ENCODE data around the gene SGCG.

Gene SGCG

GRCh38 chr13:23321535-23322241 is 140.9 kb downstream of the SGCG start:
- Histone ChIP-seq H3K9ac (ENCODE audit: low read length) (no peak overlapping the region), H3K4me3 (ENCODE audit: low read depth, low read length, poor library complexity, severe bottlenecking) (no peak overlapping the region), H2AFZ (ENCODE audit: low read length) (no peak overlapping the region), H3K27ac (ENCODE audit: low read depth, low read length, poor library complexity, severe bottlenecking) (no peak overlapping the region), H3K9me2 (ENCODE audit: low read depth, low read length) (no peaks in the 10 kb centered on the region), H3K36me3 (ENCODE audit: insufficient read depth, low read length) (no peaks in the 10 kb centered on the region), H3K9me3 (ENCODE audit: low read length) (no peaks in the 10 kb centered on the region), H4K20me1 (ENCODE audit: insufficient read depth, low read length) (no peaks in the 10 kb centered on the region), H3K79me2 (ENCODE audit: insufficient read depth, low read length) (no peaks in the 10 kb centered on the region), H3K27me3 (ENCODE audit: insufficient read depth, low read length) (no peaks in the 10 kb centered on the region), H3F3A (ENCODE audit: insufficient read depth, low read length) (no peaks in the 10 kb centered on the region), H3K4me1 (ENCODE audit: insufficient read depth, low read length, severe bottlenecking) (no peaks in the 10 kb centered on the region), H3K4me2 (ENCODE audit: low read length) (no peak overlapping the region)
- TF ChIP-seq EZH2 (IDR thresholded peaks at IDR 0.05; ENCODE audit: borderline replicate concordance, low read length), result no peak
- TF ChIP-seq CTCF (IDR thresholded peaks at IDR 0.05; ENCODE audit: low read length), result no peak

DNA sequence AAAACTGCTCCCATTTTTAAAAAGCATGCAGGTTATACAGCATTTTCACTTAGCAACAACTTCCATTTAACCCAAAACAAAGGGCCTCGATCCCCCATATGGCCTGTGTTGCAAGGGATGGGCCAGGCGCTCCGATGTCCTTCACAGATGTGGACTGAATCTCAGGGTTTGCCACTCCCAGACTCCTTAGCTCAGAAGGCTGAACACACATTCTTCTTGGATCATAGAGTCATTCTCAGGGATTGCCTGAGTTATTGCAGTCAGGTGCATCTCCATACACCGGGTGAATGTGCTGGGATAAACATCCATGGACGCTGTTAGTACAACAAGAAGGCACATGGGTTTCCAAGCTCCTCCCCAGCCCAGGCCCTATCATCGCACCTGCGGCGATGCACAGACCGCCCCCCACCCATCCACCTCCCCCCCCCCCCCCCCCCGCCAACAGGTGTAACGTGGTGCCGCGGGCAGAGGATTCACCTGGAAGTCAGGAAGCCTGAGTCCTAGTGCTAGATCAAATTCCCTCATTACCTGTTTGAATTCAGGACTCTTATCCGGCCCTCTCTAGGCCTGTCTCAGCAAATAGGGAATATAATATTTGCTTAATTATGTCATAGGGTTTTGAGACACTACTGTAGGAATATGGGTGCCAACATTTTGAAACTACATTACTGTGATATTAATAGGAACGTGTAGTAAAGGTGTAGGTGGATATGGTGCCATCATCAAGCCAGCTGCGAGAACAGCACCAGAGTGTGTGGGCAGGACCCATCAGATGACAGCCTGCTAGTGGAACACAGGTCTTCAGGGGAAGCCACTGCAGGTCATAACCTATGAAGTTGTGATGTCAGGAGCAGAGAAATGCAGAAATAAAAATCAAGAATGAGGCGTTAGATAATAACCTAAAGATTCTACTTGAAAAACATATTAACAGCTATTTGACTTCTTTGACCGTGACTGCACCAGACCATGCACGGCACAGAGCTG is 141.9 kb downstream of the SGCG start:
- no peak overlapping the region for H3K27ac ChIP-seq (ENCODE audit: low read depth, low read length, poor library complexity, severe bottlenecking)
- no peaks in the 10 kb centered on the region for H3K79me2 ChIP-seq (ENCODE audit: insufficient read depth, low read length)
- H3K9ac ChIP-seq (ENCODE audit: low read length), result no peak overlapping the region
- no peak overlapping the region for H3K4me2 ChIP-seq (ENCODE audit: low read length)
- no peaks in the 10 kb centered on the region for H3K36me3 ChIP-seq (ENCODE audit: insufficient read depth, low read length)
- H3K4me3 ChIP-seq (ENCODE audit: low read depth, low read length, poor library complexity, severe bottlenecking), result no peak overlapping the region
- H4K20me1 ChIP-seq (ENCODE audit: insufficient read depth, low read length), result no peaks in the 10 kb centered on the region
- no peaks in the 10 kb centered on the region for H3F3A ChIP-seq (ENCODE audit: insufficient read depth, low read length)
- no peaks in the 10 kb centered on the region for H3K4me1 ChIP-seq (ENCODE audit: insufficient read depth, low read length, severe bottlenecking)
- TF ChIP-seq CTCF (IDR thresholded peaks at IDR 0.05; ENCODE audit: low read length), result no peak
- TF ChIP-seq EZH2 (IDR thresholded peaks at IDR 0.05; ENCODE audit: borderline replicate concordance, low read length), result no peak
- H2AFZ ChIP-seq (ENCODE audit: low read length), result no peak overlapping the region
- no peaks in the 10 kb centered on the region for H3K9me3 ChIP-seq (ENCODE audit: low read length)
- H3K27me3 ChIP-seq (ENCODE audit: insufficient read depth, low read length), result no peaks in the 10 kb centered on the region
- H3K9me2 ChIP-seq (ENCODE audit: low read depth, low read length), result no peaks in the 10 kb centered on the region

DNA sequence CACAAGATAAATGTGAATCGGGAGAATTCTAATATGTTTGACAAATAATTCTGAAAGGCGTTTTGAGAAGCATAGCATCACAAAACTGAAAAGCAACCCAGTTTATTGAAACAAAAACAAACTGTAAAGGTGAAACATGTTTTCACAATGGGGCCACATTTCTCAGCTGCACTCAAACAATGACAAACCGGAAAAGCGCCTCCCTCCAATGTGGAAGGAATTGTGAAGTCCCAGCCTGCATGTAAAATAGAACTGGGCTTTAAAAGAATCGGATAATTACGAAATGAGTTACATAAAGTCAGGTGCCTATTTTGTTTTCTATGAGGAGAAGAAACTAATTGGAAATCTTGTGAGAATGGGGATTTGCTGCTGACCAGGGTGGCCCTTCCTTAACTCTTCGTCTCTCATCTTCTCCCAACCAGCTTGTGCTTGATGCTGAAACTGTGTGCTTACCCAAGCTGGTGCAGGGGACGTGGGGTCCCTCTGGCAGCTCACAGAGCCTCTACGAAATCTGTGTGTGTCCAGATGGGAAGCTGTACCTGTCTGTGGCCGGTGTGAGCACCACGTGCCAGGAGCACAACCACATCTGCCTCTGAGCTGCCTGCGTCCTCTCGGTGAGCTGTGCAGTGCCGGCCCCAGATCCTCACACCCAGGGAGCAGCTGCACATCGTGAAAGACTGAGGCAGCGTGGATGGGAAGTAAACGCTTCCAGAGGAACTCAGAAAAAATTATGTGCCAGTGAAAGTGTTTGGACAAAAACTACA is 143.3 kb downstream of the SGCG start:
- Histone ChIP-seq H3K9me2 (ENCODE audit: low read depth, low read length) (no peaks in the 10 kb centered on the region), H3K4me2 (ENCODE audit: low read length) (no peak overlapping the region), H3K9ac (ENCODE audit: low read length) (no peak overlapping the region), H4K20me1 (ENCODE audit: insufficient read depth, low read length) (no peaks in the 10 kb centered on the region), H3K4me1 (ENCODE audit: insufficient read depth, low read length, severe bottlenecking) (no peaks in the 10 kb centered on the region), H3F3A (ENCODE audit: insufficient read depth, low read length) (no peaks in the 10 kb centered on the region), H2AFZ (ENCODE audit: low read length) (no peak overlapping the region), H3K9me3 (ENCODE audit: low read length) (no peaks in the 10 kb centered on the region), H3K27me3 (ENCODE audit: insufficient read depth, low read length) (no peaks in the 10 kb centered on the region), H3K36me3 (ENCODE audit: insufficient read depth, low read length) (no peaks in the 10 kb centered on the region), H3K4me3 (ENCODE audit: low read depth, low read length, poor library complexity, severe bottlenecking) (no peak overlapping the region), H3K79me2 (ENCODE audit: insufficient read depth, low read length) (no peaks in the 10 kb centered on the region), H3K27ac (ENCODE audit: low read depth, low read length, poor library complexity, severe bottlenecking) (no peak overlapping the region)
- no peak for TF ChIP-seq EZH2 (IDR thresholded peaks at IDR 0.05; ENCODE audit: borderline replicate concordance, low read length)
